GM12891 (cell line): ENCODE results near the gene ZNF594.
"Not testable (repeated sequence)": the region's sequence is repeated elsewhere in the genome, so short reads cannot be mapped to it uniquely, and the experiment has no call there.

Experiments used
- POLR2A ChIP-seq: IDR thresholded peaks from 2 replicates; pipeline ENCODE4 v1.6.1; 2011; ENCODE audit warnings: low read depth, low read length, control low read depth
- POU2F2 ChIP-seq: IDR thresholded peaks from 2 replicates; pipeline ENCODE4 v1.6.1; 2011; ENCODE audit warnings: low read depth, mild to moderate bottlenecking, control low read depth, low read length, moderate library complexity

GRCh38 chr17:5134571-5134970, 57.1 kb downstream of the ZNF594 start:
- not testable (repeated sequence) for TF ChIP-seq POLR2A, POU2F2
